Tibial artery (tissue), 4 donors: ENCODE measurements around the gene KLHDC7A.

Experiments
- DNase-seq, 2 donors: peaks; one replicate each; pipeline ENCODE4 v3.0.0-alpha.2; 2019
- H3K27ac ChIP-seq, 2 donors: fragments of 200-600 bp; sonication (generic) in 1 of 2; 1 replicate in 1 of 2; 2 replicates in 1 of 2; pipeline ENCODE4 v1.5.1; 2018 to 2019; ENCODE audit warnings: mild to moderate bottlenecking in 1 of 2
- H3K27me3 ChIP-seq, 2 donors: fragments of 200-600 bp; sonication (generic) in 1 of 2; one replicate each; pipeline versions ENCODE4 v1.5.1 to v1.6.0; 2016 to 2019
- H3K36me3 ChIP-seq, 3 donors: fragments of 200-600 bp; sonication (generic) in 2 of 3; one replicate each; pipeline ENCODE4 v1.5.1; 2016 to 2019; ENCODE audit warnings: mild to moderate bottlenecking in 2 of 3
- H3K4me1 ChIP-seq, 4 donors: fragments of 200-600 bp; sonication (generic) in 2 of 4; 1 replicate in 3 of 4; 2 replicates in 1 of 4; pipeline ENCODE4 v1.5.1; 2016 to 2019
- H3K4me3 ChIP-seq, 2 donors: fragments of 200-600 bp; sonication (generic) in 1 of 2; 1 replicate in 1 of 2; 2 replicates in 1 of 2; pipeline ENCODE4 v1.5.1; 2018 to 2019; ENCODE audit warnings: mild to moderate bottlenecking in 2 of 2
- H3K9me3 ChIP-seq, 3 donors: fragments of 200-600 bp; sonication (generic) in 1 of 3; one replicate each; pipeline ENCODE4 v1.5.1; 2016 to 2019
- CTCF ChIP-seq, 2 experiments: fragments of 200-600 bp in 1 of 2; fragments of 450-650 bp in 1 of 2; IDR thresholded peaks; one replicate each; pipeline ENCODE4 v1.5.1; 2017 to 2019; ENCODE audit warnings: antibody characterized with exemption in 2 of 2, mild to moderate bottlenecking in 1 of 2, moderate library complexity in 1 of 2
- intact Hi-C: fragments of 100-400 bp; cut with DNase I; formaldehyde crosslinking; loops from one replicate; pipeline ENCODE4 v1.15.0; 2023; ENCODE audit warnings: low total_unique reads

The KLHDC7A gene

GRCh38 chr1:18484276-18484675 is 3.5 kb downstream of the KLHDC7A start:
- H3K27me3 ChIP-seq: peaks cover 0 to 60% of the 10 kb centered on the region in 2 donors
- no peak overlapping the region for H3K27ac ChIP-seq
- peaks cover 0 to 15% (median 0%) of the 10 kb centered on the region in 4 donors for H3K4me1 ChIP-seq
- H3K4me3 ChIP-seq: no peak overlapping the region
- no peak for DNase-seq
- no peaks in the 10 kb centered on the region for H3K9me3 ChIP-seq
- intact Hi-C loops: no loop called here
- TF ChIP-seq CTCF (IDR thresholded peaks at IDR 0.05): no peak
- H3K36me3 ChIP-seq: no peaks in the 10 kb centered on the region

- no peak for DNase-seq
- peaks cover 0 to 3% (median 0%) of the 10 kb centered on the region in 3 donors for H3K9me3 ChIP-seq
- intact Hi-C loops: no loop called here
- H3K27me3 ChIP-seq: peaks cover 0 to 61% of the 10 kb centered on the region in 2 donors
- peaks cover 0 to 15% (median 0%) of the 10 kb centered on the region in 4 donors for H3K4me1 ChIP-seq
- H3K36me3 ChIP-seq: no peaks in the 10 kb centered on the region
- TF ChIP-seq CTCF (IDR thresholded peaks at IDR 0.05): no peak
- no peak overlapping the region for H3K4me3 ChIP-seq
- H3K27ac ChIP-seq: no peak overlapping the region
These were observed 4.0 kb downstream of the KLHDC7A start for GRCh38 chr1:18484721-18485120.

- H3K27ac ChIP-seq: no peak overlapping the region
- DNase-seq: no peak
- peaks cover 0 to 13% (median 0%) of the 10 kb centered on the region in 4 donors for H3K4me1 ChIP-seq
- no peak for TF ChIP-seq CTCF (IDR thresholded peaks at IDR 0.05)
- H3K9me3 ChIP-seq: peaks cover 0 to 7% (median 0%) of the 10 kb centered on the region in 3 donors
- peaks cover 0 to 61% of the 10 kb centered on the region in 2 donors for H3K27me3 ChIP-seq
- intact Hi-C loops: no loop called here
- H3K36me3 ChIP-seq: no peaks in the 10 kb centered on the region
- H3K4me3 ChIP-seq: no peak overlapping the region
These were observed 4.5 kb downstream of the KLHDC7A start for GRCh38 chr1:18485227-18485626.

- H3K4me3 ChIP-seq: no peak overlapping the region
- H3K9me3 ChIP-seq: peaks cover 0 to 7% (median 0%) of the 10 kb centered on the region in 3 donors
- H3K27me3 ChIP-seq: peaks cover 0 to 55% of the 10 kb centered on the region in 2 donors
- no peaks in the 10 kb centered on the region for H3K36me3 ChIP-seq
- TF ChIP-seq CTCF (IDR thresholded peaks at IDR 0.05): no peak
- peaks cover 0 to 3% (median 0%) of the 10 kb centered on the region in 4 donors for H3K4me1 ChIP-seq
- intact Hi-C loops: no loop called here
- H3K27ac ChIP-seq: no peak overlapping the region
- DNase-seq: no peak
These were observed 5.5 kb downstream of the KLHDC7A start for GRCh38 chr1:18486195-18486594.

- H3K36me3 ChIP-seq: no peaks in the 10 kb centered on the region
- H3K27me3 ChIP-seq: peaks cover 0 to 33% of the 10 kb centered on the region in 2 donors
- peaks cover 0 to 7% (median 0%) of the 10 kb centered on the region in 3 donors for H3K9me3 ChIP-seq
- no peak for TF ChIP-seq CTCF (IDR thresholded peaks at IDR 0.05)
- no peak overlapping the region for H3K4me3 ChIP-seq
- H3K4me1 ChIP-seq: no peaks in the 10 kb centered on the region
- DNase-seq: no peak
- H3K27ac ChIP-seq: no peak overlapping the region
- intact Hi-C loops: no loop called here
These were observed 8.8 kb downstream of the KLHDC7A start for GRCh38 chr1:18489417-18490143.
